HCT116 (cell line): ENCODE results near the gene IGFLR1.

Experiments
- CBX3 ChIP-seq: IDR thresholded peaks from 2 replicates; pipeline ENCODE4 v1.6.1; 2012; ENCODE audit warnings: low read depth
- CEBPB ChIP-seq: IDR thresholded peaks from 2 replicates; pipeline ENCODE4 v1.6.1; 2012; ENCODE audit warnings: low read depth
- EZH2 ChIP-seq: fragments of 200-600 bp; sonication (generic); IDR thresholded peaks from 2 replicates; pipeline ENCODE4 v1.6.1; 2017; ENCODE audit warnings: antibody characterized with exemption, mixed run types
- JUND ChIP-seq: IDR thresholded peaks from 2 replicates; pipeline ENCODE4 v1.6.1; 2012
- MAX ChIP-seq: IDR thresholded peaks from 2 replicates; pipeline ENCODE4 v1.6.1; 2012
- POLR2A ChIP-seq: IDR thresholded peaks from 2 replicates; pipeline ENCODE4 v1.7.0; 2011; ENCODE audit warnings: borderline replicate concordance; ENCODE audit not compliant: insufficient read depth, insufficient read length; ENCODE audit errors: extremely low read depth
- POLR2AphosphoS5 ChIP-seq: IDR thresholded peaks from 2 replicates; pipeline ENCODE4 v1.6.1; 2011; ENCODE audit warnings: mild to moderate bottlenecking, low read depth, low read length, moderate library complexity
- SIN3A ChIP-seq: IDR thresholded peaks from 2 replicates; pipeline ENCODE4 v1.6.1; 2012; ENCODE audit warnings: low read depth
- YY1 ChIP-seq: IDR thresholded peaks from 2 replicates; pipeline ENCODE4 v1.6.1; 2011; ENCODE audit warnings: low read length, low read depth, moderate library complexity, mild to moderate bottlenecking; ENCODE audit not compliant: insufficient replicate concordance; ENCODE audit errors: extremely low read depth
- ZBTB33 ChIP-seq: IDR thresholded peaks from 2 replicates; pipeline ENCODE4 v1.6.1; 2011; ENCODE audit warnings: mild to moderate bottlenecking, low read length, moderate library complexity; ENCODE audit not compliant: insufficient replicate concordance; ENCODE audit errors: extremely low read depth
- ZNF274 ChIP-seq: fragments of 200-500 bp; sonication (Bioruptor generic); IDR thresholded peaks from 2 replicates; pipeline ENCODE4 v1.6.1; 2014; ENCODE audit warnings: mild to moderate bottlenecking, low read depth, low read length, inconsistent platforms
- TF ChIP-seq, protein P1 (sequence below), 3 experiments: fragments of 200-600 bp in 1 of 3; sonication (generic) in 1 of 3; IDR thresholded peaks in 2 of 3; conservative IDR thresholded peaks in 1 of 3; 2 replicates each; pipeline ENCODE4 v1.5.1; 2012 to 2017; ENCODE audit warnings: low read depth in 2 of 3, low read length in 2 of 3, antibody characterized with exemption in 1 of 3, borderline replicate concordance in 1 of 3, control low read depth in 1 of 3, mild to moderate bottlenecking in 1 of 3, mixed read lengths in 1 of 3, mixed run types in 1 of 3, moderate library complexity in 1 of 3; ENCODE audit not compliant: insufficient read depth in 1 of 3
- TF ChIP-seq, protein P2 (sequence below): IDR thresholded peaks from 2 replicates; pipeline ENCODE4 v1.6.1; 2012

- TF ChIP-seq, protein P1, sequence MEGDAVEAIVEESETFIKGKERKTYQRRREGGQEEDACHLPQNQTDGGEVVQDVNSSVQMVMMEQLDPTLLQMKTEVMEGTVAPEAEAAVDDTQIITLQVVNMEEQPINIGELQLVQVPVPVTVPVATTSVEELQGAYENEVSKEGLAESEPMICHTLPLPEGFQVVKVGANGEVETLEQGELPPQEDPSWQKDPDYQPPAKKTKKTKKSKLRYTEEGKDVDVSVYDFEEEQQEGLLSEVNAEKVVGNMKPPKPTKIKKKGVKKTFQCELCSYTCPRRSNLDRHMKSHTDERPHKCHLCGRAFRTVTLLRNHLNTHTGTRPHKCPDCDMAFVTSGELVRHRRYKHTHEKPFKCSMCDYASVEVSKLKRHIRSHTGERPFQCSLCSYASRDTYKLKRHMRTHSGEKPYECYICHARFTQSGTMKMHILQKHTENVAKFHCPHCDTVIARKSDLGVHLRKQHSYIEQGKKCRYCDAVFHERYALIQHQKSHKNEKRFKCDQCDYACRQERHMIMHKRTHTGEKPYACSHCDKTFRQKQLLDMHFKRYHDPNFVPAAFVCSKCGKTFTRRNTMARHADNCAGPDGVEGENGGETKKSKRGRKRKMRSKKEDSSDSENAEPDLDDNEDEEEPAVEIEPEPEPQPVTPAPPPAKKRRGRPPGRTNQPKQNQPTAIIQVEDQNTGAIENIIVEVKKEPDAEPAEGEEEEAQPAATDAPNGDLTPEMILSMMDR (IDR thresholded peaks at IDR 0.05 in 2 of 3, conservative IDR thresholded peaks at IDR 0.05 in 1 of 3; ENCODE audit: borderline replicate concordance in 1 of 3, insufficient read depth in 1 of 3, low read depth in 2 of 3, low read length in 2 of 3) = no peak
- no peak for TF ChIP-seq CEBPB
- TF ChIP-seq ZNF274 = no peak
- TF ChIP-seq ZBTB33 = no peak
- no peak for TF ChIP-seq CBX3
- TF ChIP-seq SIN3A = no peak
- TF ChIP-seq POLR2A = no peak
- TF ChIP-seq JUND = no peak
- no peak for TF ChIP-seq YY1
- TF ChIP-seq, protein P2, sequence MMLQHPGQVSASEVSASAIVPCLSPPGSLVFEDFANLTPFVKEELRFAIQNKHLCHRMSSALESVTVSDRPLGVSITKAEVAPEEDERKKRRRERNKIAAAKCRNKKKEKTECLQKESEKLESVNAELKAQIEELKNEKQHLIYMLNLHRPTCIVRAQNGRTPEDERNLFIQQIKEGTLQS = no peak
- no peak for TF ChIP-seq EZH2
- no peak for TF ChIP-seq POLR2AphosphoS5
- TF ChIP-seq MAX = no peak
Measured at GRCh38 chr19:35746531-35746930, 4.3 kb upstream of the IGFLR1 start.
